GM10248 (cell line): ENCODE measurements around the gene SLC6A9.
A peak's percentile ranks its signal among the peaks of the same experiment; 100 is the strongest.

ENCODE experiments used
- CTCF ChIA-PET: fragments of 300-600 bp; sonication (Branson Sonifier 250); formaldehyde crosslinking; extraction: SDS; loops from one replicate; lab custom pipeline; 2021; ENCODE audit warnings: antibody characterized with exemption; lab: Yijun Ruan, JAX
- POLR2A ChIA-PET: fragments of 350-650 bp; sonication (Branson Sonifier 250); formaldehyde crosslinking; extraction: SDS; loops from one replicate; lab custom pipeline; 2020; ENCODE audit warnings: antibody characterized with exemption; lab: Yijun Ruan, JAX
- DNase-seq: peaks from one replicate; pipeline ENCODE4 v3.0.0; 2012; ENCODE audit errors: extremely low spot score
- TF ChIP-seq, protein P1 (sequence below): IDR thresholded peaks from 2 replicates; pipeline ENCODE4 v1.5.1; 2012; ENCODE audit warnings: mild to moderate bottlenecking, low read depth; ENCODE audit errors: extremely low read depth, missing control alignments, control extremely low read depth

Gene SLC6A9

GRCh38 chr1:44037154-44037553 is 5.9 kb upstream of the SLC6A9 start:
- ChIA-PET POLR2A (no interaction called here), CTCF (interaction anchor here (0.8 to 8.4 kb wide), 22 partner anchors 10 to 810 kb away, joined by 3 to 169 read pairs (median 9); partner anchors contain the start of genes ARTN and IPO13)
- TF ChIP-seq, protein P1, sequence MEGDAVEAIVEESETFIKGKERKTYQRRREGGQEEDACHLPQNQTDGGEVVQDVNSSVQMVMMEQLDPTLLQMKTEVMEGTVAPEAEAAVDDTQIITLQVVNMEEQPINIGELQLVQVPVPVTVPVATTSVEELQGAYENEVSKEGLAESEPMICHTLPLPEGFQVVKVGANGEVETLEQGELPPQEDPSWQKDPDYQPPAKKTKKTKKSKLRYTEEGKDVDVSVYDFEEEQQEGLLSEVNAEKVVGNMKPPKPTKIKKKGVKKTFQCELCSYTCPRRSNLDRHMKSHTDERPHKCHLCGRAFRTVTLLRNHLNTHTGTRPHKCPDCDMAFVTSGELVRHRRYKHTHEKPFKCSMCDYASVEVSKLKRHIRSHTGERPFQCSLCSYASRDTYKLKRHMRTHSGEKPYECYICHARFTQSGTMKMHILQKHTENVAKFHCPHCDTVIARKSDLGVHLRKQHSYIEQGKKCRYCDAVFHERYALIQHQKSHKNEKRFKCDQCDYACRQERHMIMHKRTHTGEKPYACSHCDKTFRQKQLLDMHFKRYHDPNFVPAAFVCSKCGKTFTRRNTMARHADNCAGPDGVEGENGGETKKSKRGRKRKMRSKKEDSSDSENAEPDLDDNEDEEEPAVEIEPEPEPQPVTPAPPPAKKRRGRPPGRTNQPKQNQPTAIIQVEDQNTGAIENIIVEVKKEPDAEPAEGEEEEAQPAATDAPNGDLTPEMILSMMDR, result no peak
- DNase-seq, result no peak

DNA sequence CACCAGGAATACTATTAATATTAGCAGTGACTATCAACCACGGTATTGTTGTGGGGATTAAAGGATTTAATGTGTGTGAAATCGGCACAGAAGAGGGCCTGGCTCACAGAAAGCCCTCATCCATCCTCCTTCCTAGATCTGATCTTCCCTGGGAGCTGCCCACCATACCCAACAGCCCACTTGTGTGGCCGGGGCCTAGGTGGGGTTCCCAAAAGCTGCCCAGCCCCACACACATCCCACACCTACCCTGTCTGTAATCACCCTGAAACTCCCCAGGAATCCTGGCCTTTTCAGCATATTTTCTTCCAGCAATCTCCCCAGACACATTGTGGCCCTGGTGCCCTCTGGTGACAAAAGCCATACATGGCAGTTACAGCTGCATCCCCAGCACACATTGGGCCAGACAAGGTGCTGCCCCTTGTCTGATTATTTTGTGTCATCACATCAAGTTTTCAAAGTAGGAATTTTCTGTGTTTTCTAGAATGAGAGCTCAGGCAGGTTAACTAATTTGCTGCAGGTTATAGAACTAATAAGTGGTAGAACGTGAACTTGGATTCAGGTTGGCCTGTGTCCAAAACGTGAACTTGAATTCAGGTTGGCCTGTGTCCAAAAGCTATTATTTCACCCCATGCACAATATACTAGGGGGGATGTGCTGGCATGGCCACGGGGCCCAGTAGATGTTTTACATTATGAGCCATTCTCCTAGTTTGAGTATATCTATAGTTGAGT is 5.3 kb upstream of the SLC6A9 start:
- TF ChIP-seq, protein P1, result peak; percentile 92
- CTCF ChIA-PET, result interaction anchor here (0.8 to 8.4 kb wide), 23 partner anchors 10 to 810 kb away, joined by 3 to 169 read pairs (median 9); partner anchors contain the start of genes ARTN and IPO13
- peak; percentile 71 for DNase-seq
- POLR2A ChIA-PET, result no interaction called here

GRCh38 chr1:44035726-44036408 is 4.6 kb upstream of the SLC6A9 start:
- TF ChIP-seq, protein P1, result no peak
- peak; percentile 10 for DNase-seq
- ChIA-PET POLR2A (no interaction called here), CTCF (interaction anchor here (0.9 to 8.4 kb wide), 21 partner anchors 9 to 523 kb away, joined by 3 to 169 read pairs (median 9); partner anchors contain the start of genes ARTN and IPO13)

- ChIA-PET CTCF (interaction anchor here (0.9 to 8.4 kb wide), 13 partner anchors 9 to 522 kb away, joined by 3 to 169 read pairs (median 12); partner anchors contain the start of gene ARTN), POLR2A (no interaction called here)
These were observed 3.9 kb upstream of the SLC6A9 start for GRCh38 chr1:44034976-44035716.

GRCh38 chr1:44034423-44034822 is 3.2 kb upstream of the SLC6A9 start:
- DNase-seq, result no peak
- POLR2A ChIA-PET, result no interaction called here
- CTCF ChIA-PET, result interaction anchor here (1.0 to 8.4 kb wide), 10 partner anchors 8 to 505 kb away, joined by 3 to 169 read pairs (median 9); partner anchors contain the start of gene ARTN
- TF ChIP-seq, protein P1, result no peak

More at GRCh38 chr1:44034976-44035716, 3.9 kb upstream of the SLC6A9 start:
- TF ChIP-seq, protein P1, result no peak
- no peak for DNase-seq

- no peak for DNase-seq
- TF ChIP-seq, protein P1, result no peak
- ChIA-PET POLR2A (no interaction called here), CTCF (interaction anchor here (1.0 to 8.4 kb wide), 7 partner anchors 9 to 504 kb away, joined by 3 to 169 read pairs (median 5); no protein-coding TSS in a partner anchor)
These were observed 2.5 kb upstream of the SLC6A9 start for GRCh38 chr1:44033756-44034155.
